IPS-18c (cell line): ENCODE measurements around the gene CDR2L.
"Not testable (repeated sequence)": the region's sequence is repeated elsewhere in the genome, so short reads cannot be mapped to it uniquely, and the experiment has no call there.

Experiments used
- H3K4me3 ChIP-seq: 2 replicates; pipeline ENCODE4 v1.7.0; 2013; ENCODE audit warnings: low read depth, mild to moderate bottlenecking, low read length, moderate library complexity; ENCODE audit not compliant: insufficient read depth
- H3K9me3 ChIP-seq: one replicate; pipeline ENCODE4 v1.6.1; 2013; ENCODE audit warnings: mild to moderate bottlenecking, low read length, moderate library complexity; ENCODE audit not compliant: control insufficient read depth, insufficient read depth

The CDR2L gene

GRCh38 chr17:74999523-74999922 lies 12.1 kb downstream of the CDR2L start:
- Histone ChIP-seq H3K4me3 (no peak overlapping the region), H3K9me3 (no peaks in the 10 kb centered on the region)

GRCh38 chr17:75001915-75002843 lies 14.7 kb downstream of the CDR2L start:
- no peak overlapping the region for H3K4me3 ChIP-seq

GRCh38 chr17:75003070-75003956 lies 15.9 kb downstream of the CDR2L start:
- Histone ChIP-seq H3K9me3 (no peaks in the 10 kb centered on the region), H3K4me3 (no peak overlapping the region)

More at GRCh38 chr17:75001915-75002843, 14.7 kb downstream of the CDR2L start:
- H3K9me3 ChIP-seq, result no peaks in the 10 kb centered on the region

- H3K4me3 ChIP-seq, result no peak overlapping the region
- H3K9me3 ChIP-seq, result no peaks in the 10 kb centered on the region
These were observed 16.5 kb downstream of the CDR2L start for GRCh38 chr17:75003957-75004355.

GRCh38 chr17:75004371-75004770 lies 16.9 kb downstream of the CDR2L start:
- H3K4me3 ChIP-seq, result no peak overlapping the region
- no peaks in the 10 kb centered on the region for H3K9me3 ChIP-seq

GRCh38 chr17:75005291-75005690 lies 17.9 kb downstream of the CDR2L start:
- no peaks in the 10 kb centered on the region for H3K9me3 ChIP-seq
- no peak overlapping the region for H3K4me3 ChIP-seq

- not testable (repeated sequence) for H3K9me3 ChIP-seq, H3K4me3 ChIP-seq
These were observed 18.7 kb downstream of the CDR2L start for GRCh38 chr17:75006084-75006483.

- Histone ChIP-seq H3K4me3 (no peak overlapping the region), H3K9me3 (no peaks in the 10 kb centered on the region)
These were observed 19.2 kb downstream of the CDR2L start for GRCh38 chr17:75006653-75007052.

- Histone ChIP-seq H3K9me3 (no peaks in the 10 kb centered on the region), H3K4me3 (no peak overlapping the region)
These were observed 20.9 kb downstream of the CDR2L start for GRCh38 chr17:75008373-75008772.

GRCh38 chr17:75009139-75009724 lies 21.8 kb downstream of the CDR2L start:
- H3K4me3 ChIP-seq, result no peak overlapping the region

GRCh38 chr17:75010683-75011400 lies 23.4 kb downstream of the CDR2L start:
- H3K9me3 ChIP-seq, result no peaks in the 10 kb centered on the region
- no peak overlapping the region for H3K4me3 ChIP-seq

More at GRCh38 chr17:75009139-75009724, 21.8 kb downstream of the CDR2L start:
- no peaks in the 10 kb centered on the region for H3K9me3 ChIP-seq

GRCh38 chr17:75011401-75012095 lies 24.1 kb downstream of the CDR2L start:
- peak overlapping the region; percentile 99 for H3K4me3 ChIP-seq
- no peaks in the 10 kb centered on the region for H3K9me3 ChIP-seq

GRCh38 chr17:75012096-75012345 lies 24.6 kb downstream of the CDR2L start:
- H3K9me3 ChIP-seq, result no peaks in the 10 kb centered on the region
- H3K4me3 ChIP-seq, result peak overlapping the region; percentile 99

- Histone ChIP-seq H3K9me3 (no peaks in the 10 kb centered on the region), H3K4me3 (peak within 1 kb of the TSS; percentile 99)
These were observed 25.1 kb downstream of the CDR2L start, which contains the start of gene MRPL58 for GRCh38 chr17:75012346-75013091. Gene MRPL58, plus strand, starts transcription at chr17:75012670. Its CDS starts 17 bp downstream, at chr17:75012687.

- H3K9me3 ChIP-seq, result no peaks in the 10 kb centered on the region
- H3K4me3 ChIP-seq, result peak overlapping the region; percentile 99
These were observed 25.7 kb downstream of the CDR2L start for GRCh38 chr17:75013092-75013559.

- H3K4me3 ChIP-seq, result no peak overlapping the region
- no peaks in the 10 kb centered on the region for H3K9me3 ChIP-seq
These were observed 31.7 kb downstream of the CDR2L start for GRCh38 chr17:75019146-75019545.
